ENCODE data around the gene STX18. TPM values are rescaled to one million over a fixed set of nuclear protein-coding genes. Genes with fewer than 3 reads are reported as not detected.
"Not testable (repeated sequence)": the region's sequence is repeated elsewhere in the genome, so short reads cannot be mapped to it uniquely, and the experiment has no call there.

Gene STX18
- total RNA-seq, 6 donors from 2014 or later, result 23.7 to 48.1 (median 29.2) TPM

DNA sequence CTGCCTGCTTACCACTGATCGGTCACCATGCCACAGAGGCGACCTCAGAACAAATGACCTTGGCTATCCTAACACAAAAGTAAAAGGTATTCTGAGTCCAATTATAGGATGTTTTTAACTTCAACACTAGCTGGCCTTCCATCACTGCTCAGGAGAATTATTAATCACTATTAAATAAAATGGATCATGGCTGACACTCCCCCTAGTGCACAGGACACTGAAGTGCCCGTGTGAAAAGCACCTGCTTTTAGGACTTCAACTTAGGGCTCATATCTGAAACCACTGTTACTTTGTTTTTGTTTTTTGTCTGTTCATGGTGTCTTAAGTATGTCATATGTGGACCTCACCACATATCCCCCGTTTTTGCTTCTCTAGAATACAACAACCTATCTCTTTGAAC is 33.9 kb downstream of the STX18 start:
- 81 to 86% methylated on average over 4 of the region's 4 CpGs for WGBS, 2 donors

GRCh38 chr4:4507403-4507802 is 34.4 kb downstream of the STX18 start:
- Histone ChIP-seq H3K27me3 (no peaks in the 10 kb centered on the region), H3K9me3 (no peaks in the 10 kb centered on the region), H3K36me3 (no peaks in the 10 kb centered on the region), H3K4me3 (no peak overlapping the region), H3K4me1 (peaks cover 0 to 8% (median under 1%) of the 10 kb centered on the region in 4 donors), H3K27ac (no peak overlapping the region)
- WGBS, 2 donors, result 90% methylated on average over 14 of the region's 14 CpGs
- TF ChIP-seq POLR2A (IDR thresholded peaks at IDR 0.05) (no peak), POLR2AphosphoS5 (IDR thresholded peaks at IDR 0.05) (no peak), EP300 (IDR thresholded peaks at IDR 0.05) (no peak), CTCF (IDR thresholded peaks at IDR 0.05) (no peak)
- no peak for ATAC-seq (ENCODE audit: low FRiP score in 2 of 2)
- no peak for DNase-seq

More for the DNA sequence above, 33.9 kb downstream of the STX18 start:
- no peaks in the 10 kb centered on the region for H3K36me3 ChIP-seq
- no peak overlapping the region for H3K4me3 ChIP-seq
- peaks cover 0 to 5% (median 1%) of the 10 kb centered on the region in 4 donors for H3K4me1 ChIP-seq
- no peaks in the 10 kb centered on the region for H3K9me3 ChIP-seq
- ATAC-seq (ENCODE audit: low FRiP score in 2 of 2), result no peak
- no peak overlapping the region for H3K27ac ChIP-seq
- no peaks in the 10 kb centered on the region for H3K27me3 ChIP-seq
- no peak for DNase-seq
- TF ChIP-seq POLR2A (IDR thresholded peaks at IDR 0.05) (no peak), EP300 (IDR thresholded peaks at IDR 0.05) (no peak), CTCF (IDR thresholded peaks at IDR 0.05) (no peak), POLR2AphosphoS5 (IDR thresholded peaks at IDR 0.05) (no peak)

GRCh38 chr4:4506961-4507360 is 34.9 kb downstream of the STX18 start:
- ATAC-seq (ENCODE audit: low FRiP score in 2 of 2), result no peak
- peaks cover 0 to 8% (median 0%) of the 10 kb centered on the region in 4 donors for H3K4me1 ChIP-seq
- 83 to 86% methylated on average over 5 of the region's 5 CpGs for WGBS, 2 donors
- no peaks in the 10 kb centered on the region for H3K36me3 ChIP-seq
- H3K27me3 ChIP-seq, result no peaks in the 10 kb centered on the region
- H3K4me3 ChIP-seq, result no peak overlapping the region
- H3K9me3 ChIP-seq, result no peaks in the 10 kb centered on the region
- H3K27ac ChIP-seq, result no peak overlapping the region
- TF ChIP-seq POLR2AphosphoS5 (IDR thresholded peaks at IDR 0.05), result no peak
- no peak for TF ChIP-seq CTCF (IDR thresholded peaks at IDR 0.05)
- TF ChIP-seq POLR2A (IDR thresholded peaks at IDR 0.05), result no peak
- TF ChIP-seq EP300 (IDR thresholded peaks at IDR 0.05), result no peak
- DNase-seq, result no peak

- WGBS, 2 donors, result 95% methylated on average over 9 of the region's 9 CpGs
- not testable (repeated sequence) for H3K27ac ChIP-seq; H3K27me3 ChIP-seq; H3K4me3 ChIP-seq; H3K9me3 ChIP-seq; H3K36me3 ChIP-seq; H3K4me1 ChIP-seq; ATAC-seq (ENCODE audit: low FRiP score in 2 of 2)
- DNase-seq, result peak in 1 of 2 donors; percentile 11
These were observed 36.6 kb downstream of the STX18 start for GRCh38 chr4:4505211-4505610.

DNA sequence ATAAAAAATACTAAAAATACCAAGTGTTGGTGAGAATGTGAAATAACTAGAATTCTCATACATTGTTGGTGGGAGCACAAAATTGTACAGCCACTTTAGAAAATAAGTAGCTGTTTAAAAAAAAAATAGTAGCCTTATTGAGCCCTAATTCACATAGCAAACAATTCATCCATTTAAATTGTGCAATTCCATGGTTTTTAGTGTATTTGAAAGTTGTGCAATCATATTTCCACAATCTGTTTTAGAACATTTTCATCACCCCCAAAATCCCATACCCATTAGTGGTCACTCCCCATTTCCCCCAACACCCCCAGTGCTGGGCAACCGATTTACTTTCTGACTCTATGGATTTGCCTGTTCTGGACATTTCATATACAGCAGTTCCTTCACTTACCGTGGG is 37.1 kb downstream of the STX18 start:
- Histone ChIP-seq H3K36me3 (no peaks in the 10 kb centered on the region), H3K27ac (no peak overlapping the region), H3K4me3 (no peak overlapping the region), H3K4me1 (peaks cover 0 to 8% (median 0%) of the 10 kb centered on the region in 4 donors), H3K9me3 (no peaks in the 10 kb centered on the region), H3K27me3 (no peaks in the 10 kb centered on the region)
- ATAC-seq (ENCODE audit: low FRiP score in 2 of 2) (no peak), DNase-seq (no peak)
- 90 to 93% methylated on average over 2 of the region's 2 CpGs for WGBS, 2 donors
- no peak for TF ChIP-seq EP300 (IDR thresholded peaks at IDR 0.05)
- no peak for TF ChIP-seq POLR2A (IDR thresholded peaks at IDR 0.05)
- TF ChIP-seq CTCF (IDR thresholded peaks at IDR 0.05), result no peak
- TF ChIP-seq POLR2AphosphoS5 (IDR thresholded peaks at IDR 0.05), result no peak
